ENCODE measurements around the gene BRSK2. TPM values are rescaled to one million over a fixed set of nuclear protein-coding genes. Genes with fewer than 3 reads are reported as not detected.

BRSK2 gene
- total RNA-seq, 1 experiment from 2014 or later, result 32.2 TPM

- H3K4me1 ChIP-seq (ENCODE audit: control insufficient read depth, insufficient read depth, low read length), result peaks cover 19% of the 10 kb centered on the region
- H3K27ac ChIP-seq (ENCODE audit: low read length), result no peak overlapping the region
- no peaks in the 10 kb centered on the region for H3K27me3 ChIP-seq (ENCODE audit: control insufficient read depth, insufficient read depth, low read length)
- H3K9me3 ChIP-seq (ENCODE audit: control insufficient read depth, insufficient read depth, low read depth, low read length), result peaks cover 22% of the 10 kb centered on the region
- TF ChIP-seq REST (IDR thresholded peaks at IDR 0.05; ENCODE audit: insufficient read depth in 1 of 2, low read depth in 2 of 2, low read length in 1 of 2), result no peak
- TF ChIP-seq, protein P1, sequence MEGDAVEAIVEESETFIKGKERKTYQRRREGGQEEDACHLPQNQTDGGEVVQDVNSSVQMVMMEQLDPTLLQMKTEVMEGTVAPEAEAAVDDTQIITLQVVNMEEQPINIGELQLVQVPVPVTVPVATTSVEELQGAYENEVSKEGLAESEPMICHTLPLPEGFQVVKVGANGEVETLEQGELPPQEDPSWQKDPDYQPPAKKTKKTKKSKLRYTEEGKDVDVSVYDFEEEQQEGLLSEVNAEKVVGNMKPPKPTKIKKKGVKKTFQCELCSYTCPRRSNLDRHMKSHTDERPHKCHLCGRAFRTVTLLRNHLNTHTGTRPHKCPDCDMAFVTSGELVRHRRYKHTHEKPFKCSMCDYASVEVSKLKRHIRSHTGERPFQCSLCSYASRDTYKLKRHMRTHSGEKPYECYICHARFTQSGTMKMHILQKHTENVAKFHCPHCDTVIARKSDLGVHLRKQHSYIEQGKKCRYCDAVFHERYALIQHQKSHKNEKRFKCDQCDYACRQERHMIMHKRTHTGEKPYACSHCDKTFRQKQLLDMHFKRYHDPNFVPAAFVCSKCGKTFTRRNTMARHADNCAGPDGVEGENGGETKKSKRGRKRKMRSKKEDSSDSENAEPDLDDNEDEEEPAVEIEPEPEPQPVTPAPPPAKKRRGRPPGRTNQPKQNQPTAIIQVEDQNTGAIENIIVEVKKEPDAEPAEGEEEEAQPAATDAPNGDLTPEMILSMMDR (IDR thresholded peaks at IDR 0.05), result no peak
- no peak for TF ChIP-seq SIN3A (IDR thresholded peaks at IDR 0.05; ENCODE audit: borderline replicate concordance, insufficient read depth, low read depth, low read length)
- no peak for TF ChIP-seq TCF7L2 (IDR thresholded peaks at IDR 0.05; ENCODE audit: low read depth, low read length)
- no peak for TF ChIP-seq POLR2AphosphoS5 (IDR thresholded peaks at IDR 0.05; ENCODE audit: low read depth, low read length)
- in situ Hi-C loops (cut with HindIII; ENCODE audit: low pct_unique_long_range_greater_than_20kb, low sequenced_read_pairs) (no loop called here), intact Hi-C loops (cut with micrococcal nuclease; ENCODE audit: unreplicated experiment) (no loop called here)
- ATAC-seq, result 0 out of 2 replicates have a peak, but pooled peaks have one; percentile 19
- no TSS peak for BruUV-seq (replicated peaks)
- no peak for DNase-seq (ENCODE audit: low read depth, low spot score)
- ChIA-PET POLR2A (no interaction called here), CTCF (no interaction called here)
- H3K4me3 ChIP-seq (ENCODE audit: low read depth in 2 of 2, low read length in 2 of 2), result no peak overlapping the region
- no peaks in the 10 kb centered on the region for H3K36me3 ChIP-seq (ENCODE audit: control insufficient read depth, insufficient read depth, low read length)
These were observed 31.6 kb downstream of the BRSK2 start for GRCh38 chr11:1421291-1421690.

GRCh38 chr11:1422481-1422880, 32.7 kb downstream of the BRSK2 start:
- H3K4me1 ChIP-seq (ENCODE audit: control insufficient read depth, insufficient read depth, low read length), result peaks cover 21% of the 10 kb centered on the region
- DNase-seq (ENCODE audit: low read depth, low spot score), result no peak
- intact Hi-C loops (cut with micrococcal nuclease; ENCODE audit: unreplicated experiment) (no loop called here), in situ Hi-C loops (cut with HindIII; ENCODE audit: low pct_unique_long_range_greater_than_20kb, low sequenced_read_pairs) (no loop called here)
- ChIA-PET CTCF (interaction anchor here (1.2 kb wide), 1 partner anchor 11 kb away, joined by 4 read pairs; no protein-coding TSS in a partner anchor), POLR2A (no interaction called here)
- ATAC-seq, result peak; percentile 79
- H3K4me3 ChIP-seq (ENCODE audit: low read depth in 2 of 2, low read length in 2 of 2), result no peak overlapping the region
- BruUV-seq (replicated peaks), result no TSS peak
- peak; percentile 98 to 99 for TF ChIP-seq REST (IDR thresholded peaks at IDR 0.05; ENCODE audit: insufficient read depth in 1 of 2, low read depth in 2 of 2, low read length in 1 of 2)
- TF ChIP-seq, protein P1 (IDR thresholded peaks at IDR 0.05), result no peak
- H3K27me3 ChIP-seq (ENCODE audit: control insufficient read depth, insufficient read depth, low read length), result no peaks in the 10 kb centered on the region
- H3K27ac ChIP-seq (ENCODE audit: low read length), result no peak overlapping the region
- H3K36me3 ChIP-seq (ENCODE audit: control insufficient read depth, insufficient read depth, low read length), result no peaks in the 10 kb centered on the region
- peaks cover 11% of the 10 kb centered on the region for H3K9me3 ChIP-seq (ENCODE audit: control insufficient read depth, insufficient read depth, low read depth, low read length)
